Kidney (tissue), 14 donors: ENCODE measurements around the gene VWF. TPM values are rescaled to one million over a fixed set of nuclear protein-coding genes. Genes with fewer than 3 reads are reported as not detected.

Experiments
- DNase-seq, 5 donors: peaks; one replicate each; pipeline ENCODE4 v3.0.0-alpha.2; 2013 to 2020
- FAIRE-seq: peaks from 2 replicates; lab custom pipeline; 2012; peaks lifted over from hg19 to GRCh38; lab: Jason Lieb, UNC
- H3K27ac ChIP-seq, 2 donors: one replicate each; pipeline ENCODE4 v1.7.0; 2013; ENCODE audit warnings: low read depth in 2 of 2, low read length in 2 of 2, inconsistent platforms in 1 of 2
- H3K27me3 ChIP-seq: one replicate; pipeline ENCODE4 v1.7.1; 2013; ENCODE audit warnings: low read length, inconsistent platforms; ENCODE audit not compliant: control insufficient read depth, insufficient read depth
- H3K36me3 ChIP-seq, 3 donors: one replicate each; pipeline versions ENCODE4 v1.7.0 to v1.7.1; 2013; ENCODE audit warnings: low read length in 3 of 3, control low read depth in 1 of 3, inconsistent platforms in 1 of 3; ENCODE audit not compliant: insufficient read depth in 3 of 3, control insufficient read depth in 2 of 3
- H3K4me1 ChIP-seq, 3 donors: one replicate each; pipeline versions ENCODE4 v1.7.0 to v1.7.1; 2013; ENCODE audit warnings: low read length in 3 of 3, inconsistent platforms in 1 of 3, low read depth in 1 of 3; ENCODE audit not compliant: control insufficient read depth in 2 of 3, insufficient read depth in 2 of 3
- H3K4me3 ChIP-seq, 3 donors: one replicate each; pipeline versions ENCODE4 v1.7.0 to v1.8.1; 2013; ENCODE audit warnings: low read length in 3 of 3, control low read depth in 1 of 3, inconsistent platforms in 1 of 3
- H3K9ac ChIP-seq, 3 donors: one replicate each; pipeline versions ENCODE4 v1.7.0 to v1.7.1; 2013; ENCODE audit warnings: low read length in 3 of 3, control low read depth in 1 of 3, inconsistent platforms in 1 of 3
- H3K9me3 ChIP-seq, 3 donors: one replicate each; pipeline versions ENCODE4 v1.7.0 to v1.7.1; 2013; ENCODE audit warnings: low read length in 3 of 3, control low read depth in 1 of 3, inconsistent platforms in 1 of 3; ENCODE audit not compliant: control insufficient read depth in 2 of 3, insufficient read depth in 1 of 3
- intact Hi-C: fragments of 100-400 bp; cut with DNase I; formaldehyde crosslinking; loops from one replicate; pipeline ENCODE4 v1.11.1; 2022
- polyA plus RNA-seq: library from polyadenylated mRNA; stranded (reverse); fragments of 350-450 nt; fragmentation: Illumina TruSeq; extraction: RNeasy Lipid Tissue Mini Kit (QIAGEN cat#74804); gene quantifications from one replicate; pipeline ENCODE4 v1.2.3, GENCODE V29; 2014; ENCODE audit warnings: low read depth, low replicate concordance; ENCODE audit not compliant: insufficient read depth
- total RNA-seq: library from RNA; stranded (reverse); fragmentation: NEBNext Ultra II Directional; extraction: Animal tissue kit (Norgen Biotek cat#: 25700); gene quantifications from one replicate; pipeline ENCODE4 v1.2.1, GENCODE V29; 2021
- TF ChIP-seq, protein P1 (sequence below): IDR thresholded peaks from 3 replicates; pipeline ENCODE4 v1.5.1; 2012; ENCODE audit warnings: mild to moderate bottlenecking, moderate library complexity, borderline replicate concordance; ENCODE audit not compliant: insufficient read depth; ENCODE audit errors: extremely low read depth
- donor health status: control.
- donor health status: control.
- donor health status: control.
- donor health status: control.
- donor health status: control.
- donor health status: DM: yes; HTN: yes; CAD: no.
- donor health status: Normal renal cell carcinoma (clear cell type).

Gene VWF
- total and polyA plus RNA-seq, 2 donors from 2014 or later = 9.6 to 183 TPM

DNA sequence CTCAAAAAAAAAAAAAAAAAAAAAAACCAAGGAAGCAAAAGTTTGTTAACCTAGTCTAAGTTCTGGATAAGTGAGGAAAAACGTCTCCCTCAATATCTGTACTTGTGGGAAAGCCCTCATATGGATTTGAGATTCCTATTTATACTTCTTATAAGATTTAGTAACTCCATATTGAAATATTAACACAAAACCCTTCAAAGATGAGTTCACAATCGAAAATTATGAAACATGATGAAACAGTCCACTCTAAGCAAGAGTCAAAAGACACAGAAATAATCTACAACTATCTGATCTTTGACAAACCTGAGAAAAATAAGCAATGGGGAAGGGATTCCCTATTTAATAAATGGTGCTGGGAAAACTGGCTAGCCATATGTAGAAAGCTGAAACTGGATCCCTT lies 25.2 kb downstream of the VWF start:
- Histone ChIP-seq H3K9ac (no peak overlapping the region), H3K27ac (no peak overlapping the region), H3K27me3 (no peaks in the 10 kb centered on the region), H3K9me3 (no peaks in the 10 kb centered on the region), H3K4me3 (no peak overlapping the region), H3K36me3 (no peaks in the 10 kb centered on the region), H3K4me1 (no peaks in the 10 kb centered on the region)
- FAIRE-seq (no peak), DNase-seq (no peak)
- intact Hi-C loops = no loop called here
- TF ChIP-seq, protein P1, sequence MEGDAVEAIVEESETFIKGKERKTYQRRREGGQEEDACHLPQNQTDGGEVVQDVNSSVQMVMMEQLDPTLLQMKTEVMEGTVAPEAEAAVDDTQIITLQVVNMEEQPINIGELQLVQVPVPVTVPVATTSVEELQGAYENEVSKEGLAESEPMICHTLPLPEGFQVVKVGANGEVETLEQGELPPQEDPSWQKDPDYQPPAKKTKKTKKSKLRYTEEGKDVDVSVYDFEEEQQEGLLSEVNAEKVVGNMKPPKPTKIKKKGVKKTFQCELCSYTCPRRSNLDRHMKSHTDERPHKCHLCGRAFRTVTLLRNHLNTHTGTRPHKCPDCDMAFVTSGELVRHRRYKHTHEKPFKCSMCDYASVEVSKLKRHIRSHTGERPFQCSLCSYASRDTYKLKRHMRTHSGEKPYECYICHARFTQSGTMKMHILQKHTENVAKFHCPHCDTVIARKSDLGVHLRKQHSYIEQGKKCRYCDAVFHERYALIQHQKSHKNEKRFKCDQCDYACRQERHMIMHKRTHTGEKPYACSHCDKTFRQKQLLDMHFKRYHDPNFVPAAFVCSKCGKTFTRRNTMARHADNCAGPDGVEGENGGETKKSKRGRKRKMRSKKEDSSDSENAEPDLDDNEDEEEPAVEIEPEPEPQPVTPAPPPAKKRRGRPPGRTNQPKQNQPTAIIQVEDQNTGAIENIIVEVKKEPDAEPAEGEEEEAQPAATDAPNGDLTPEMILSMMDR = no peak

DNA sequence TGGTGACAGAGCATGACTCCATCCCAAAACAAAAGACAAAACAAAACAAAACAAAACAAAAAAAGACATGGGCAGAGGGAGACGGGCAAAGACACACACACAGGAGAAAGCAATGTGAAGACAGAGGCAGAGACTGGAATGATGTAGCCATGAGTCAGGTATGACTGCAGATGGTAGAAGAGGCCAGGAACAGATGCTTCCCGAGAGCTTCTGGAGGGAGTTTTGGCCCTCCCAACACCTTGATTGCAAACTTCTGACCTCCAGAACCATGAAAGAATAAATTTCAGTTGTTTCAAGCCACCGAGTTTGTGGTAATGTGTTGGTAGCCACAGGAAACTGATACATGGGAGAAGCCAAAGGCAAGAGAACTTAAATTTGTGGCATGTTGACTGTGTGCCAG lies 27.1 kb downstream of the VWF start:
- FAIRE-seq (no peak), DNase-seq (no peak)
- TF ChIP-seq, protein P1 = no peak
- Histone ChIP-seq H3K4me3 (no peak overlapping the region), H3K36me3 (no peaks in the 10 kb centered on the region), H3K4me1 (peaks cover 0 to 2% (median 0%) of the 10 kb centered on the region in 3 donors), H3K27ac (no peak overlapping the region), H3K27me3 (no peaks in the 10 kb centered on the region), H3K9me3 (no peaks in the 10 kb centered on the region), H3K9ac (no peak overlapping the region)
- intact Hi-C loops = no loop called here

DNA sequence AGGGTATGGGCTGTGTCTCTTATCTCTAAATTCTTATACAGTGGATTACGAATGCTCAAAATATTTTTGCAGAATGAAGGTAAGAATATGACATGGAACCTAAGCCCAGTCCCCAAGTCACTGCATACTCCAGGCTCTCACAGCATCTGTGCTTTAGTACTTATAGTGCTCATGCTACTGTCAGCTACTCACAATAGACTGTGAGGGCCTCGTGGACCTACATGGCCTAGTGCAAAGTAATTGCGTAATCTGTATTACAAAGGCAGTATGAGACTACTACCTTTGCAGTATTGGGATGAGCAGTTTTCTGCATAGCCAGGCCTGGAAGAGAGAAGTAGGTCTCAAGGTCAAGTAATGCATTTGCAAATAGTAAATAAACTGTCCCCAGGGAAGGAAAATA lies 27.9 kb downstream of the VWF start:
- Histone ChIP-seq H3K27me3 (no peaks in the 10 kb centered on the region), H3K36me3 (no peaks in the 10 kb centered on the region), H3K9ac (no peak overlapping the region), H3K27ac (no peak overlapping the region), H3K4me3 (no peak overlapping the region), H3K4me1 (peaks cover 0 to 2% (median 0%) of the 10 kb centered on the region in 3 donors), H3K9me3 (no peaks in the 10 kb centered on the region)
- FAIRE-seq (no peak), DNase-seq (no peak)
- intact Hi-C loops = no loop called here
- TF ChIP-seq, protein P1 = no peak

DNA sequence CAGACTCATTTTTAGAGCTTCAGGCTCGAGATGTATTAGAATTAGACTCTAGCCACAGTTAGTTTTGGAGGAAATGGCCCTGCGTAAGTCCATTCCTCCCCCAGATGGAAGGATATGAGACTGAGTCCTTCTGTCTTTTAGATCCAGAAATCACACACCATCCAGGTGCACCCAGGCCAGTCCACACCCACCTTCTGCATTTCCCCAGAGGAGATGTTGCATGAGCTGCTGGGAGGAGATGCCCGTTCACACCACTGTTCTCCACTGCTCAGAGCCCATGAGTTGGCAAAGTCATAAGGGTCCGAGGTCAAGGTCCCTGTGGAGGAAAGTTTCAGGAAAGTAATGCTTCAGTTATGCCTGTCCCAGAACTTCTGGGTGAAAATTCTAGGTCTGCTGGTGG lies 29.2 kb downstream of the VWF start:
- TF ChIP-seq, protein P1 = no peak
- H3K4me1 ChIP-seq = peaks cover 0 to 7% (median 4%) of the 10 kb centered on the region in 3 donors
- intact Hi-C loops = no loop called here
- no peak for DNase-seq
- H3K36me3 ChIP-seq = no peaks in the 10 kb centered on the region
- H3K9me3 ChIP-seq = no peaks in the 10 kb centered on the region
- no peak for FAIRE-seq
- H3K27ac ChIP-seq = no peak overlapping the region
- H3K4me3 ChIP-seq = no peak overlapping the region
- no peaks in the 10 kb centered on the region for H3K27me3 ChIP-seq
- H3K9ac ChIP-seq = no peak overlapping the region
